H1 (cell line): Measurements from ENCODE around the gene LHX5. TPM values are rescaled to one million over a fixed set of nuclear protein-coding genes. Genes with fewer than 3 reads are reported as not detected.

Experiments
- BRCA1 ChIP-seq: IDR thresholded peaks from 2 replicates; pipeline ENCODE4 v1.6.1; 2012; ENCODE audit warnings: low read depth, low read length, improper control_type of control experiment
- CBX5 ChIP-seq: fragments of 300-800, 300-1000 bp; sonication (generic); IDR thresholded peaks from 2 replicates; pipeline ENCODE4 v1.7.1; 2016; ENCODE audit warnings: antibody characterized with exemption, low read length, low read depth
- CBX8 ChIP-seq: fragments of 300-800, 300-1000 bp; sonication (generic); IDR thresholded peaks from 2 replicates; pipeline ENCODE4 v1.7.1; 2016; ENCODE audit warnings: low read depth, low read length, borderline replicate concordance
- CHD2 ChIP-seq: IDR thresholded peaks from 2 replicates; pipeline ENCODE4 v1.6.1; 2012; ENCODE audit warnings: low read length, improper control_type of control experiment
- CREB1 ChIP-seq: IDR thresholded peaks from 2 replicates; pipeline ENCODE4 v1.6.1; 2012; ENCODE audit warnings: inconsistent platforms
- EGR1 ChIP-seq: IDR thresholded peaks from 2 replicates; pipeline ENCODE4 v1.6.1; 2011; ENCODE audit warnings: low read depth, low read length, borderline replicate concordance
- EZH2 ChIP-seq: fragments of 200-600 bp; sonication (generic); IDR thresholded peaks from 2 replicates; pipeline ENCODE4 v1.7.1; 2012; ENCODE audit warnings: low read depth, mild to moderate bottlenecking, moderate library complexity, low read length, inconsistent platforms; ENCODE audit not compliant: severe bottlenecking
- GTF2F1 ChIP-seq: IDR thresholded peaks from 2 replicates; pipeline ENCODE4 v1.6.1; 2012; ENCODE audit warnings: low read depth, low read length, improper control_type of control experiment, borderline replicate concordance
- HDAC6 ChIP-seq: IDR thresholded peaks from one replicate; pipeline ENCODE4 v1.7.1; 2012; ENCODE audit warnings: low read depth, mild to moderate bottlenecking, inconsistent platforms, low read length, moderate library complexity
- PHF8 ChIP-seq: fragments of 200-600 bp; sonication (generic); conservative IDR thresholded peaks from 2 replicates; pipeline ENCODE4 v1.7.1; 2012; ENCODE audit warnings: low read depth, mild to moderate bottlenecking, inconsistent platforms, low read length, moderate library complexity
- POLR2A ChIP-seq, 2 experiments: IDR thresholded peaks; 1 replicate in 1 of 2; 2 replicates in 1 of 2; pipeline ENCODE4 v1.6.1; 2011; ENCODE audit warnings: low read depth in 2 of 2, low read length in 2 of 2, mild to moderate bottlenecking in 2 of 2; ENCODE audit errors: control extremely low read depth in 1 of 2
- RBBP5 ChIP-seq: IDR thresholded peaks from 2 replicates; pipeline ENCODE4 v1.7.1; 2012; ENCODE audit warnings: low read depth, mild to moderate bottlenecking, inconsistent platforms, low read length, moderate library complexity, borderline replicate concordance
- RFX5 ChIP-seq: IDR thresholded peaks from 2 replicates; pipeline ENCODE4 v1.6.1; 2011; ENCODE audit warnings: low read depth, low read length, improper control_type of control experiment, borderline replicate concordance
- RNF2 ChIP-seq: fragments of 200-900, 300-1000 bp; sonication (generic); IDR thresholded peaks from 2 replicates; pipeline ENCODE4 v1.7.1; 2016; ENCODE audit warnings: borderline replicate concordance, low read depth, mild to moderate bottlenecking, antibody characterized with exemption, low read length; ENCODE audit not compliant: poor library complexity, severe bottlenecking; ENCODE audit errors: missing control alignments
- SIRT6 ChIP-seq: IDR thresholded peaks from one replicate; pipeline ENCODE4 v1.7.1; 2012; ENCODE audit warnings: low read length, inconsistent platforms
- SP2 ChIP-seq: IDR thresholded peaks from 2 replicates; pipeline ENCODE4 v1.6.1; 2012; ENCODE audit warnings: mild to moderate bottlenecking, low read length, inconsistent platforms
- SUZ12 ChIP-seq: fragments of 200-600 bp; sonication (generic); IDR thresholded peaks from 2 replicates; pipeline ENCODE4 v1.6.1; 2012; ENCODE audit warnings: mild to moderate bottlenecking, inconsistent platforms, low read length, moderate library complexity, mixed read lengths
- TCF12 ChIP-seq: IDR thresholded peaks from 2 replicates; pipeline ENCODE4 v1.6.1; 2011; ENCODE audit warnings: low read depth, mild to moderate bottlenecking, low read length
- TEAD4 ChIP-seq: IDR thresholded peaks from 2 replicates; pipeline ENCODE4 v1.6.1; 2012; ENCODE audit warnings: low read depth, low read length, inconsistent platforms, mixed read lengths
- YY1 ChIP-seq: IDR thresholded peaks from 2 replicates; pipeline ENCODE4 v1.6.1; 2011; ENCODE audit warnings: low read depth, mild to moderate bottlenecking, low read length
- polyA plus RNA-seq, 7 experiments: library from polyadenylated mRNA; depleted of rRNA in 3 of 7; stranded (reverse) in 5 of 7; unstranded in 2 of 7; fragments of >200 nt in 5 of 7; fragments of 200-250 nt in 2 of 7; gene quantifications; 1 replicate in 5 of 7; 2 replicates in 1 of 7; 4 replicates in 1 of 7; pipeline versions ENCODE4 v1.2.1 to v1.2.3, GENCODE V29; 2011 to 2013; ENCODE audit warnings: missing spikeins in 2 of 7, mixed read lengths in 2 of 7
- total RNA-seq: library from RNA; stranded (reverse); fragmentation: NEBNext Ultra II Directional; extraction: Animal tissue kit (Norgen Biotek cat#: 25700); gene quantifications from 2 replicates; pipeline ENCODE4 v1.2.1, GENCODE V29; 2021
- TF ChIP-seq, protein P1 (sequence below), 3 experiments: IDR thresholded peaks; 1 replicate in 2 of 3; 2 replicates in 1 of 3; pipeline versions ENCODE4 v1.5.1 to v1.6.1; 2011; ENCODE audit warnings: low read length in 3 of 3, mild to moderate bottlenecking in 3 of 3, inconsistent platforms in 2 of 3, low read depth in 1 of 3, moderate library complexity in 1 of 3; ENCODE audit not compliant: insufficient read depth in 1 of 3; ENCODE audit errors: control extremely low read depth in 1 of 3
- TF ChIP-seq, protein P2 (sequence below): IDR thresholded peaks from 2 replicates; pipeline ENCODE4 v1.6.1; 2011; ENCODE audit warnings: low read depth, mild to moderate bottlenecking, low read length; ENCODE audit not compliant: insufficient read depth

LHX5 gene
- total and polyA plus RNA-seq, 2 of the 8 experiments (the other 6 are each of a cell fraction or from before 2014, with no cell fraction given), result 0.47 to 1.1 TPM

DNA sequence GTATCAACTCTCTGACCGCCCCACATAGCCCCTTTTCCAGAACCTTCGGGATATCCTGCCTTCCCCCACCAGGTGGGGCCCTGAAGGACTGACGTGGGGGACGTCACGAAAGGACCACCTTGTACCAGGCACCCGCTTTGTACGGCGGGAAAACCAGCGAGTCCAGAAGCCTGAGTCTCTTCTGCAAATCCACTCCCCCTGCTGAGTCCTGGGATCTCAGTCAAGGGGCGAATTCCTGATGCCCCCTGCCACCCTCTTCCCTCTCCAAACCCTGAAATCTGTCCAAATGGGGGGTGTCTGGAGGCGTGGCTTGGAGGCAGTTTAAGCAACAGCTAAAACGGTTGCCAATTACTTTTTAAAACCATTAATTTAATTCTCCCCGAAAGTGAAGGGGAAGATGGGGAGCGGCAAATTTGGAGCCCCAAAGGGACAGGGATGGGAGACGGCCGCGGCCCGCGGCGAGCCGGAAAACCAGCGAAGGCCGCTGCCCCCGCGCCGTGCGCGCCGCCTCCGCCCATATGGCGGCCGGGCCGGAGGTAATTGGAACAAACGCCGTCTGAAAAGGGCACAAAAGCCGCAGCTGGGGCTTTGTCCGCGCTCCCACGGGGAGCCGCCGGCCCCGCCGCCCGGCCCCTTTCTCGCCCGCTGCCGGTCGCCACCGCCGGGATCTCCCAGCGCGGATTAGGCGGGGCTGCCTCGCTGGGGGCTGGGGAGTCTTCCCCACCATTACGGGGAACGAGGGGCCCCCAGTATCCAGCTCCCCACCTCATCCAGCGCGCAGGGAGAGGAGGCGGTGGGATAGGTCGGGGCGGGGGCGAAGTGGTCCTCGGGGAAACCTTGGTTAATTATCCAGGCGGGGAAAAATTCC is 6.6 kb downstream of the LHX5 start (continued):
- TF ChIP-seq, protein P1, sequence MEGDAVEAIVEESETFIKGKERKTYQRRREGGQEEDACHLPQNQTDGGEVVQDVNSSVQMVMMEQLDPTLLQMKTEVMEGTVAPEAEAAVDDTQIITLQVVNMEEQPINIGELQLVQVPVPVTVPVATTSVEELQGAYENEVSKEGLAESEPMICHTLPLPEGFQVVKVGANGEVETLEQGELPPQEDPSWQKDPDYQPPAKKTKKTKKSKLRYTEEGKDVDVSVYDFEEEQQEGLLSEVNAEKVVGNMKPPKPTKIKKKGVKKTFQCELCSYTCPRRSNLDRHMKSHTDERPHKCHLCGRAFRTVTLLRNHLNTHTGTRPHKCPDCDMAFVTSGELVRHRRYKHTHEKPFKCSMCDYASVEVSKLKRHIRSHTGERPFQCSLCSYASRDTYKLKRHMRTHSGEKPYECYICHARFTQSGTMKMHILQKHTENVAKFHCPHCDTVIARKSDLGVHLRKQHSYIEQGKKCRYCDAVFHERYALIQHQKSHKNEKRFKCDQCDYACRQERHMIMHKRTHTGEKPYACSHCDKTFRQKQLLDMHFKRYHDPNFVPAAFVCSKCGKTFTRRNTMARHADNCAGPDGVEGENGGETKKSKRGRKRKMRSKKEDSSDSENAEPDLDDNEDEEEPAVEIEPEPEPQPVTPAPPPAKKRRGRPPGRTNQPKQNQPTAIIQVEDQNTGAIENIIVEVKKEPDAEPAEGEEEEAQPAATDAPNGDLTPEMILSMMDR (IDR thresholded peaks at IDR 0.05; ENCODE audit: control extremely low read depth in 1 of 3, insufficient read depth in 1 of 3, low read depth in 1 of 3, low read length in 3 of 3), result peak in 2 of 3 experiments; percentile 5 to 29; a peak in 1 of 4 replicates
- TF ChIP-seq CBX8 (no peak), CHD2 (no peak), EZH2 (peak; percentile 22), SP2 (no peak), SIRT6 (no peak), HDAC6 (no peak), SUZ12 (peak; percentile 5), POLR2A (IDR thresholded peaks at IDR 0.05; ENCODE audit: control extremely low read depth in 1 of 2, low read depth in 2 of 2, low read length in 2 of 2) (no peak), CBX5 (no peak), YY1 (no peak), CREB1 (peak; percentile 18; the same call in 1 of the 2 replicates), TCF12 (no peak), PHF8 (no peak), GTF2F1 (no peak), TEAD4 (no peak), EGR1 (no peak), BRCA1 (no peak), RNF2 (peak; percentile 4), RFX5 (no peak), RBBP5 (no peak)
- TF ChIP-seq, protein P2, sequence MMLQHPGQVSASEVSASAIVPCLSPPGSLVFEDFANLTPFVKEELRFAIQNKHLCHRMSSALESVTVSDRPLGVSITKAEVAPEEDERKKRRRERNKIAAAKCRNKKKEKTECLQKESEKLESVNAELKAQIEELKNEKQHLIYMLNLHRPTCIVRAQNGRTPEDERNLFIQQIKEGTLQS, result no peak
